A673 (cell line): ENCODE results near the gene SCAMP4. TPM values are rescaled to one million over a fixed set of nuclear protein-coding genes. Genes with fewer than 3 reads are reported as not detected.
A peak's percentile ranks its signal among the peaks of the same experiment; 100 is the strongest.
"Not testable (repeated sequence)": the region's sequence is repeated elsewhere in the genome, so short reads cannot be mapped to it uniquely, and the experiment has no call there.

ENCODE experiments used
- BruUV-seq: library from RNA; stranded (reverse); fragments of 400-500 nt; replicated peaks from 2 replicates; lab custom pipeline; 2021; lab: Mats Ljungman, UMichigan
- CTCF ChIA-PET: fragments of 300-600 bp; sonication (Branson Sonifier 250); formaldehyde crosslinking; loops from one replicate; lab custom pipeline; 2022; ENCODE audit warnings: antibody characterized with exemption; lab: Charles Lee
- POLR2A ChIA-PET: fragments of 300-600 bp; sonication (Branson Sonifier 250); formaldehyde crosslinking; loops from one replicate; lab custom pipeline; 2022; ENCODE audit warnings: antibody characterized with exemption; ENCODE audit not compliant: low non-redundant PET; lab: Charles Lee
- DNase-seq: peaks from one replicate; pipeline ENCODE4 v3.0.0-alpha.2; 2015; ENCODE audit warnings: low spot score
- H3K27ac ChIP-seq: fragments of 200-600 bp; sonication (generic); 2 replicates; pipeline ENCODE4 v1.5.1; 2016; ENCODE audit warnings: mixed run types, low read depth, mild to moderate bottlenecking, mixed read lengths, antibody characterized with exemption, low read length; ENCODE audit not compliant: poor library complexity, severe bottlenecking
- H3K27me3 ChIP-seq: fragments of 200-600 bp; sonication (generic); replicated peaks from 2 replicates; pipeline ENCODE4 v1.6.1; 2017; ENCODE audit warnings: mixed run types, low read depth, mild to moderate bottlenecking, mixed read lengths, antibody characterized with exemption, low read length; ENCODE audit not compliant: insufficient read depth, poor library complexity
- H3K36me3 ChIP-seq: fragments of 200-600 bp; sonication (generic); 2 replicates; pipeline ENCODE4 v1.6.1; 2016; ENCODE audit warnings: mixed run types, mild to moderate bottlenecking, mixed read lengths, antibody characterized with exemption, low read length; ENCODE audit not compliant: insufficient read depth, poor library complexity, severe bottlenecking
- H3K4me1 ChIP-seq: fragments of 200-600 bp; sonication (generic); 2 replicates; pipeline ENCODE4 v1.6.1; 2017; ENCODE audit warnings: mixed run types, mild to moderate bottlenecking, mixed read lengths, antibody characterized with exemption, low read length; ENCODE audit not compliant: insufficient read depth, poor library complexity, severe bottlenecking
- H3K4me3 ChIP-seq: fragments of 200-600 bp; sonication (generic); 2 replicates; pipeline ENCODE4 v1.5.1; 2016; ENCODE audit warnings: low read depth, mixed run types, mild to moderate bottlenecking, mixed read lengths, low read length; ENCODE audit not compliant: poor library complexity, severe bottlenecking
- H3K9me3 ChIP-seq: fragments of 200-600 bp; sonication (generic); 2 replicates; pipeline ENCODE4 v1.6.1; 2016; ENCODE audit warnings: mixed run types, low read depth, mild to moderate bottlenecking, mixed read lengths, antibody characterized with exemption, low read length; ENCODE audit not compliant: poor library complexity, severe bottlenecking
- CTCF ChIP-seq: fragments of 300-800, 200-600 bp; sonication (generic); conservative IDR thresholded peaks from 2 replicates; pipeline ENCODE4 v1.5.1; 2017; ENCODE audit warnings: low read depth, mild to moderate bottlenecking, antibody characterized with exemption, low read length, moderate library complexity, mixed read lengths
- EZH2 ChIP-seq: fragments of 200-600 bp; sonication (generic); IDR thresholded peaks from 2 replicates; pipeline ENCODE4 v1.6.1; 2017; ENCODE audit warnings: borderline replicate concordance, low read depth, mild to moderate bottlenecking, mixed read lengths, antibody characterized with exemption, low read length; ENCODE audit not compliant: poor library complexity, severe bottlenecking
- intact Hi-C: fragments of 100-400 bp; cut with micrococcal nuclease; formaldehyde crosslinking; loops from one replicate; pipeline ENCODE4 v1.10.0; 2022; ENCODE audit not compliant: unreplicated experiment
- total RNA-seq: library from RNA; stranded (reverse); gene quantifications from 2 replicates; pipeline ENCODE4 v1.2.3, GENCODE V29; 2021

Gene SCAMP4
- total RNA-seq, 1 experiment from 2014 or later = 88.4 TPM

DNA sequence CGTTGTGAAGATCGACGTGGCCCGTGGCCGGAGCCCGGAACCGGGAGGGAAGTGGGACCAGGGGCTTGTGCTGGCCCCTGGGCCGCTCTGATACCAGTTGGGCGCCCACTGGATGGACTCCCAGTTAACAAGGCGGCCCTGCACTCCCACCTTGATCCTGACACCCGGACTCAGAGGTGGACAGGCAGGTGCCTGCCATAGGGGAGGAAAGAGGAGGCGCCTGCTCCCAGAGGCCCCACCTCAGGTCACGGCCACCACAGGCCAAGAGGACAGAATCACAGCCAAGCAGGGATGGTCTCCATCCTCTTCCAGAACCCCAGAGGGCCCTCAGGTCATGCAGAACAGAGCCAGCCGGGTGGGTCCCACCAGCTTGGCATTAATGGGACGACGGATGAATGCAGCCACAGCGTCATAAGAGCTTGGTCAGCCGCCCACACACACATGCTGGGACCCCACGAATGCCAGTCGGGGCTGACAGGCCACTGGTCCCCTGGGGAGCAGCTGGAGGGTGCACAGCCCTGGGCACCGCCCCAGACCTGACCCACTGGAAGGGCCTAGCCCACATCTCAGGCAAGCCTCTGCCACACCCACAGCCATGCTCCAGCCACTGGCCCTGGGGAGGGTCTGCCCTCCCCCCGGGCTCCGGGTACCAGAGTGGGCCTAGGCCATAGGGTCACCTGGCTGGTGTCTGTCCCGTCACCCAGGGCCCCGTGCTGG, 32.2 kb upstream of the SCAMP4 start:
- CTCF ChIA-PET = no interaction called here
- Histone ChIP-seq H3K4me3 (no peak overlapping the region), H3K27me3 (no peaks in the 10 kb centered on the region), H3K9me3 (no peaks in the 10 kb centered on the region), H3K36me3 (peaks cover 8% of the 10 kb centered on the region), H3K4me1 (peaks cover 24% of the 10 kb centered on the region), H3K27ac (peak overlapping the region; percentile 48)
- TF ChIP-seq EZH2 (no peak), CTCF (no peak)
- BruUV-seq = no TSS peak
- intact Hi-C loops = no loop called here
- POLR2A ChIA-PET = no interaction called here
- DNase-seq = no peak

GRCh38 chr19:1873524-1874473, 31.4 kb upstream of the SCAMP4 start:
- BruUV-seq = no TSS peak
- ChIA-PET POLR2A (no interaction called here), CTCF (no interaction called here)
- intact Hi-C loops = no loop called here
- Histone ChIP-seq H3K4me1 (peaks cover 24% of the 10 kb centered on the region), H3K36me3 (peaks cover 8% of the 10 kb centered on the region), H3K9me3 (no peaks in the 10 kb centered on the region), H3K27ac (peak overlapping the region; percentile 93), H3K27me3 (no peaks in the 10 kb centered on the region), H3K4me3 (peak overlapping the region; percentile 87)
- no peak for DNase-seq
- TF ChIP-seq EZH2 = no peak
- TF ChIP-seq CTCF = no peak

DNA sequence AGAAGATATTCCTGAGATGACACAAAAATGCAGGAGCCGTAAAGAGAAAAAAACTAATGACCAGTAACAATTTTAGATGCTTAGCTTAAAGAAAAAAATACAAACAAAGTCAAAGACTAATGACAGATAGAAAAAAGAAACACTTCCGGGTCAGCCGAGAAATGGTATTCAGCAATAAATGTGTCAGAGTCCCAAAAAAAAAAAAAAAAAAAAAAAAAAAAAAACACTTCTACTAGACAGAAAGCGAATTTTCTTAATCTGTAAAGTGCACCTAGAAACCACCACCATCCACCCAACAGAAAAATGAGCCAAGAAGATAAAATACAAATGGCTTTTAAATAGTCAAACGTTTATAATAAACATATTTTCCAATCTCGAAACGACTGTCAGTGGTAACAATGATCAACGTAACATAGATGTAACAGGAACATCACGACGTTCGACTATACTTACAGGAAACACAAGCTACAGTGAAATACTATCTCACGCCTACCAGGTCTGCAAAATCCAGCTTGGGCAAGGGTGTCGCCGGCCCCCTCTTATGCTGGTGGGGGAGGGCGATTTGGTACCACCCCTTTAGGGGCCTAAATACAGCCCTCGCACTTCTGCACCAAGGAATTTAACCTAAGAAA, 30.5 kb upstream of the SCAMP4 start:
- Histone ChIP-seq H3K4me3 (peak overlapping the region; percentile 87), H3K9me3 (no peaks in the 10 kb centered on the region), H3K4me1 (peaks cover 24% of the 10 kb centered on the region), H3K27me3 (no peaks in the 10 kb centered on the region), H3K27ac (peak overlapping the region; percentile 93), H3K36me3 (peaks cover 8% of the 10 kb centered on the region)
- no peak for DNase-seq
- no TSS peak for BruUV-seq
- intact Hi-C loops = no loop called here
- TF ChIP-seq CTCF = no peak
- POLR2A ChIA-PET = no interaction called here
- CTCF ChIA-PET = interaction anchor here (0.7 kb wide), 1 partner anchor 10 kb away, joined by 3 read pairs; no protein-coding TSS in a partner anchor

- H3K36me3 ChIP-seq, BruUV-seq, H3K9me3 ChIP-seq, H3K27me3 ChIP-seq, DNase-seq, intact Hi-C loops, POLR2A ChIA-PET: not testable (repeated sequence)
- H3K4me1 ChIP-seq = peaks cover 24% of the 10 kb centered on the region
- peak overlapping the region; percentile 87 for H3K4me3 ChIP-seq
- peak overlapping the region; percentile 93 for H3K27ac ChIP-seq
- CTCF ChIA-PET = interaction anchor here (0.7 kb wide), 1 partner anchor 11 kb away, joined by 3 read pairs; no protein-coding TSS in a partner anchor
Measured at GRCh38 chr19:1875265-1875645, 29.9 kb upstream of the SCAMP4 start.
